ENCODE results near the gene NOD2. TPM values are rescaled to one million over a fixed set of nuclear protein-coding genes. Genes with fewer than 3 reads are reported as not detected.

NOD2 gene
- total RNA-seq, 1 experiment from 2014 or later, result 0.17 TPM

DNA sequence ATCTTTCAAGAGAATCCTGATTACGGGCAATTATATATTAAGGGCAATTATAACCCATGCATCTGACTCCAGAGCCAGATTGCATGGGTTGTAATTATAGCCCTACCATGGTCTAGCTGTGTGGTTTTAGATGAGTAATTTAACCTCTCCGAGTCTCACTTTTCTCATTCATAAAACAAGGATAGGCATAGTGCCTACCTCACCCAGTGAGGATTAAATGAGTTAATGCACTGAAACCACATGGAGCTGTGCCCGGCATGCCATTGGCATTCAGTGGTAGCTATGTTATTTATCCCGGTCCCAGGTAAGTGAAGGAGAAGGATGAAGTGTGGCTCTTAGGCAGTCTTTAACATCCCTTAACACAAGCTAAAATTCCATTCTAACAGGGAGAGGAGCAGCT lies 18.6 kb upstream of the NOD2 start:
- peaks cover 3% of the 10 kb centered on the region for H3K27me3 Mint-ChIP-seq (ENCODE audit: low read depth)
- no CpG with 5 or more reads among the region's 4 CpGs for WGBS (ENCODE audit: extremely low coverage, insufficient read length, low lambda C conversion rate)

More for the DNA sequence above, 18.6 kb upstream of the NOD2 start:
- H4K5ac ChIP-seq (ENCODE audit: insufficient read length, low read depth, low read length), result no peak overlapping the region
- H3K18ac ChIP-seq (ENCODE audit: insufficient read length, low read depth, low read length), result no peak overlapping the region
- no peak overlapping the region for H4K91ac ChIP-seq (ENCODE audit: insufficient read length, low read depth, low read length)
- Mint-ChIP-seq H3K4me3 (no peak overlapping the region), H3K9me3 (peaks cover 23 to 25% of the 10 kb centered on the region in 2 experiments), H3K36me3 (ENCODE audit: insufficient read depth in 1 of 3, low read depth in 3 of 3) (peaks cover 8 to 17% (median 11%) of the 10 kb centered on the region in 3 experiments), H3K27ac (no peak overlapping the region), H3K4me1 (no peaks in the 10 kb centered on the region)
- H2AK5ac ChIP-seq (ENCODE audit: insufficient read length, low read length), result no peak overlapping the region
- no peak overlapping the region for H3T11ph ChIP-seq (ENCODE audit: low read length)
- H3K56ac ChIP-seq (ENCODE audit: insufficient read length, low read depth, low read length), result no peak overlapping the region
- no peak overlapping the region for H2BK12ac ChIP-seq (ENCODE audit: insufficient read length, low read depth, low read length)
- no peaks in the 10 kb centered on the region for H4K20me1 ChIP-seq (ENCODE audit: control insufficient read depth, insufficient read depth, insufficient read length)
- H3K79me2 ChIP-seq (ENCODE audit: insufficient read depth, low read length), result no peaks in the 10 kb centered on the region
- H3K9ac ChIP-seq (ENCODE audit: extremely low read depth, insufficient read length, low read length), result no peak overlapping the region
- no peak overlapping the region for H2BK15ac ChIP-seq (ENCODE audit: low read depth, low read length)
- H3K4ac ChIP-seq (ENCODE audit: low read depth, low read length), result no peak overlapping the region
- no peak overlapping the region for H3K14ac ChIP-seq (ENCODE audit: insufficient read depth, low read length)
- no peak overlapping the region for H2BK120ac ChIP-seq (ENCODE audit: low read depth, low read length, poor library complexity, severe bottlenecking)
- no peak for TF ChIP-seq CTCF (conservative IDR thresholded peaks at IDR 0.05)
- H3K4me2 ChIP-seq (ENCODE audit: insufficient read depth, insufficient read length, low read length), result no peak overlapping the region
- H3K27me3 ChIP-seq (ENCODE audit: insufficient read depth, low read length), result no peaks in the 10 kb centered on the region
- DNase-seq, result no peak
- H4K8ac ChIP-seq (replicated peaks; ENCODE audit: insufficient read length, low read depth, low read length), result no peak overlapping the region
- no peak overlapping the region for H3K23ac ChIP-seq (ENCODE audit: insufficient read length, low read depth, low read length)
- H3K9me3 ChIP-seq (ENCODE audit: control insufficient read depth, low read depth, low read length), result peaks cover 10% of the 10 kb centered on the region
- H3K27ac ChIP-seq (ENCODE audit: insufficient read length, low read depth, low read length), result no peak overlapping the region
- H2AFZ ChIP-seq (ENCODE audit: low read length), result no peak overlapping the region
- H2BK20ac ChIP-seq (ENCODE audit: low read depth, low read length, poor library complexity, severe bottlenecking), result no peak overlapping the region
- no peaks in the 10 kb centered on the region for H3K4me1 ChIP-seq (ENCODE audit: insufficient read depth, low read length)
- H3K79me1 ChIP-seq (ENCODE audit: insufficient read depth, low read depth, low read length, poor library complexity, severe bottlenecking), result no peaks in the 10 kb centered on the region
- no peak overlapping the region for H2BK5ac ChIP-seq (ENCODE audit: insufficient read length, low read length)
- H3K23me2 ChIP-seq (ENCODE audit: insufficient read length, low read depth, low read length, poor library complexity, severe bottlenecking), result no peaks in the 10 kb centered on the region

Measured in H9 (cell line).